Smooth muscle cell (in vitro differentiated cells): ENCODE results near the gene FLOT1. TPM values are rescaled to one million over a fixed set of nuclear protein-coding genes. Genes with fewer than 3 reads are reported as not detected.

Experiments
- DNase-seq: peaks from one replicate; lab custom pipeline; 2025; ENCODE audit not compliant: unreplicated experiment; lab: John Stamatoyannopoulos, UW
- H2AFZ ChIP-seq: fragments of 200-600 bp; sonication (generic); 2 replicates; pipeline ENCODE4 v1.6.0; 2016; ENCODE audit warnings: antibody characterized with exemption, low read depth, mild to moderate bottlenecking
- H3F3A ChIP-seq: fragments of 200-600 bp; sonication (generic); 2 replicates; pipeline ENCODE4 v1.6.0; 2017; ENCODE audit warnings: antibody characterized with exemption, low read depth
- H3K27ac ChIP-seq: fragments of 200-600 bp; sonication (generic); 2 replicates; pipeline ENCODE4 v1.5.1; 2016; ENCODE audit warnings: low read depth, mild to moderate bottlenecking
- H3K27me3 ChIP-seq: fragments of 200-600 bp; sonication (generic); 2 replicates; pipeline ENCODE4 v1.6.1; 2016; ENCODE audit warnings: low read depth, mild to moderate bottlenecking
- H3K36me3 ChIP-seq: fragments of 200-600 bp; sonication (generic); 2 replicates; pipeline ENCODE4 v1.5.1; 2016; ENCODE audit warnings: low read depth
- H3K4me1 ChIP-seq: fragments of 200-600 bp; sonication (generic); 2 replicates; pipeline ENCODE4 v1.5.1; 2016; ENCODE audit warnings: low read depth
- H3K4me2 ChIP-seq: fragments of 200-600 bp; sonication (generic); 2 replicates; pipeline ENCODE4 v1.6.0; 2016; ENCODE audit warnings: mild to moderate bottlenecking
- H3K4me3 ChIP-seq: fragments of 200-600 bp; sonication (generic); 2 replicates; pipeline ENCODE4 v1.5.1; 2016; ENCODE audit warnings: mild to moderate bottlenecking
- H3K79me2 ChIP-seq: fragments of 200-600 bp; sonication (generic); 2 replicates; pipeline ENCODE4 v1.6.0; 2016; ENCODE audit warnings: low read depth, mild to moderate bottlenecking
- H3K9ac ChIP-seq: fragments of 200-600 bp; sonication (generic); 2 replicates; pipeline ENCODE4 v1.6.0; 2016; ENCODE audit warnings: low read depth
- H3K9me3 ChIP-seq: fragments of 200-600 bp; sonication (generic); replicated peaks from 2 replicates; pipeline ENCODE4 v1.5.1; 2016; ENCODE audit warnings: low read depth
- H4K20me1 ChIP-seq: fragments of 200-600 bp; sonication (generic); 2 replicates; pipeline ENCODE4 v1.6.0; 2016; ENCODE audit warnings: low read depth
- WGBS: methylation state at CpG from one replicate; pipeline ENCODE4 v1.1.7; 2016; ENCODE audit warnings: low lambda C conversion rate; 5-methylcytosine and 5-hydroxymethylcytosine counted together
- polyA plus RNA-seq: library from polyadenylated mRNA; unstranded; fragments of >200 nt; fragmentation: Nextera tagmentation; extraction: Ambion mirVana; gene quantifications from 2 replicates; pipeline ENCODE4 v1.2.1, GENCODE V29; 2016
- total RNA-seq: library from RNA; depleted of rRNA; stranded (reverse); fragments of >200 nt; gene quantifications from 2 replicates; pipeline ENCODE4 v1.2.3, GENCODE V29; 2014
- TF ChIP-seq, protein P1 (sequence below): fragments of 200-600 bp; sonication (generic); IDR thresholded peaks from 2 replicates; pipeline ENCODE4 v1.5.1; 2017; ENCODE audit warnings: borderline replicate concordance, mild to moderate bottlenecking, antibody characterized with exemption; ENCODE audit not compliant: insufficient read depth, poor library complexity, severe bottlenecking

FLOT1 gene
- total and polyA plus RNA-seq, 2 experiments from 2014 or later: 87.6 to 117 TPM

DNA sequence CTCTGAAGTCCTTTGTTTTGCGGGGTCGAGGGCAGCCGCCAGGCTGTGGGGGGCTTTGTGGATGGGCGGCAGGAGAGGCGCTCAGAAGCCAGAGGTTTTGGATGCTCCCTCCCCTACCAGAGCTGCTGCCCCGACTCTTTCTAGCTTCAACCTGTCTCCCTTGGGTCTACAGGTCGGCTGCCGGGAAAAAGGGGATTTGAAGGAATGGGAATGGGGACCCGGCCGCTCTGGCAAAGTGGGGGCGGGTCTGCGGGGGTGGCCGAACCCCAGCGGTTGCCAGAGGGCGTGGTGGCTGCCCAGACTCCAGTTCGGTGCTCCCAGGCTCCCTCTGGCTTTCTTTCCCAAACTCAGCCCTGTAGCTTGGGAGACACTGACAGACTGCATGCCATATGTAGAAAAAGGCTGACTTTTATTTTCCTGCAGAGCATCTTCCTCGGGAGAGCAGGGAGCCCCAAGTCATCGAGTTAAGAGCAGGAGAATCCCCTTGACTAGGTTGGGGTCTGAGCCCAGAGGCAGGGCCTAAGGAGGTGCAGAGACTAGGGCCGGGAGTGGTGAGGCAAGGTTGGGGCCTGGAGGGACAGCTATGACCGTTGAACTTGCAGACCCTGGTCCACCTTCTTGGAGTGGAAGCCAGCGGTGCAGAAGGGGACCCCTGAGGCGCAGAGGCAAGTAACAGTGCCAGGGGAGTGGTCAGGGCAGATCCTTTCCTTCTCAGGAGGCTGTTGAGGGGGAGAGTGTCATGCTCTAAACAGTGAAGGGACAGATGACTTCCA, 54.6 kb downstream of the FLOT1 start:
- H3K4me1 ChIP-seq: peaks cover 43% of the 10 kb centered on the region
- H3K4me3 ChIP-seq: peak overlapping the region; percentile 78
- DNase-seq: no peak
- no peaks in the 10 kb centered on the region for H3K36me3 ChIP-seq
- peak overlapping the region; percentile 93 for H3K4me2 ChIP-seq
- H3K9ac ChIP-seq: peak overlapping the region; percentile 91
- TF ChIP-seq, protein P1, sequence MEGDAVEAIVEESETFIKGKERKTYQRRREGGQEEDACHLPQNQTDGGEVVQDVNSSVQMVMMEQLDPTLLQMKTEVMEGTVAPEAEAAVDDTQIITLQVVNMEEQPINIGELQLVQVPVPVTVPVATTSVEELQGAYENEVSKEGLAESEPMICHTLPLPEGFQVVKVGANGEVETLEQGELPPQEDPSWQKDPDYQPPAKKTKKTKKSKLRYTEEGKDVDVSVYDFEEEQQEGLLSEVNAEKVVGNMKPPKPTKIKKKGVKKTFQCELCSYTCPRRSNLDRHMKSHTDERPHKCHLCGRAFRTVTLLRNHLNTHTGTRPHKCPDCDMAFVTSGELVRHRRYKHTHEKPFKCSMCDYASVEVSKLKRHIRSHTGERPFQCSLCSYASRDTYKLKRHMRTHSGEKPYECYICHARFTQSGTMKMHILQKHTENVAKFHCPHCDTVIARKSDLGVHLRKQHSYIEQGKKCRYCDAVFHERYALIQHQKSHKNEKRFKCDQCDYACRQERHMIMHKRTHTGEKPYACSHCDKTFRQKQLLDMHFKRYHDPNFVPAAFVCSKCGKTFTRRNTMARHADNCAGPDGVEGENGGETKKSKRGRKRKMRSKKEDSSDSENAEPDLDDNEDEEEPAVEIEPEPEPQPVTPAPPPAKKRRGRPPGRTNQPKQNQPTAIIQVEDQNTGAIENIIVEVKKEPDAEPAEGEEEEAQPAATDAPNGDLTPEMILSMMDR: no peak
- no peak overlapping the region for H2AFZ ChIP-seq
- peaks cover 60% of the 10 kb centered on the region for H3K79me2 ChIP-seq
- H3K9me3 ChIP-seq: no peaks in the 10 kb centered on the region
- peaks cover 40% of the 10 kb centered on the region for H3F3A ChIP-seq
- 20% methylated on average over 21 of the region's 22 CpGs for WGBS
- H3K27me3 ChIP-seq: no peaks in the 10 kb centered on the region
- peak overlapping the region; percentile 92 for H3K27ac ChIP-seq
- peaks cover 31% of the 10 kb centered on the region for H4K20me1 ChIP-seq

DNA sequence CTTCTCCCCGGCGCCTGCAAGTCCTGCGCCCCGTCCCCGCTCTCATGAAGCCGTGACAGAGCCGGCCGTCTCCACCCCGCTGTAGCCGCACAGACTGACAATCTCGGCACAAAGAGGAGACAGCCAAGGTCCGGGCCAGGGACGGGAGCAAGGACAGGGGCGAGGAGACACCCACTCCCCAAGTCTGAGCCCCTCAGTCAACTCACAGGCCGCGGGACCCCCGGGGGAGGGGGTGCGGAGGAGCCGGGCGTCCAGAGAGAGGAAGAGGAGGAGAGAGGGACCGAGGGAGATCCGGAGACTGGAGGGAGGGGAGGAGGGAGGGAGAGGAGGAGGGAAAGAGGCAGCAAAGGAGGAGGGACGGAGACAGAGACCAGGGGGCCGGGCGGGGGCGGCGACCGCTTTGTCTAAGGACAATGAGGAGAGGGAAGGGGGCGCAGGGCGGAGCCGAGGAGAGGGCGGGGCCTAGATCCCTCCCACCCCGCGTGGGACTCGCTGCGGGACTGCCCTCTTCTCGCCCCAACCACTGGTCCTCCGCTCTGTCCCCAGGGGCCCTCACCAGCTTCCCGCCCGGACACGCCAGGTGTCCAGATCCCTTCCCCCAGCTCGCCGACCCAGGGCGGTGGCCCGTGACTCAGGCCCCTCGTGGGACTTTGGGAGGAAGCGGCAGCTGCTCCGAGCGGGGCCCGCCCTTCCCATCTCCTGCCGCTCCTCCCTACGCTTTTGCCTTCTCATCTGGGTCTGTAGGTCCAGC, 55.4 kb downstream of the FLOT1 start:
- H3K27me3 ChIP-seq: no peaks in the 10 kb centered on the region
- WGBS: 1% methylated on average over 28 of the region's 52 CpGs
- H3F3A ChIP-seq: peaks cover 43% of the 10 kb centered on the region
- peak overlapping the region; percentile 91 for H3K9ac ChIP-seq
- peak; percentile 81 for DNase-seq
- no peaks in the 10 kb centered on the region for H3K36me3 ChIP-seq
- peak overlapping the region; percentile 93 for H3K4me2 ChIP-seq
- H3K4me1 ChIP-seq: peaks cover 50% of the 10 kb centered on the region
- peak overlapping the region; percentile 52 for H2AFZ ChIP-seq
- peak overlapping the region; percentile 78 for H3K4me3 ChIP-seq
- peaks cover 68% of the 10 kb centered on the region for H3K79me2 ChIP-seq
- peaks cover 39% of the 10 kb centered on the region for H4K20me1 ChIP-seq
- TF ChIP-seq, protein P1: no peak
- peak overlapping the region; percentile 92 for H3K27ac ChIP-seq
- no peaks in the 10 kb centered on the region for H3K9me3 ChIP-seq

DNA sequence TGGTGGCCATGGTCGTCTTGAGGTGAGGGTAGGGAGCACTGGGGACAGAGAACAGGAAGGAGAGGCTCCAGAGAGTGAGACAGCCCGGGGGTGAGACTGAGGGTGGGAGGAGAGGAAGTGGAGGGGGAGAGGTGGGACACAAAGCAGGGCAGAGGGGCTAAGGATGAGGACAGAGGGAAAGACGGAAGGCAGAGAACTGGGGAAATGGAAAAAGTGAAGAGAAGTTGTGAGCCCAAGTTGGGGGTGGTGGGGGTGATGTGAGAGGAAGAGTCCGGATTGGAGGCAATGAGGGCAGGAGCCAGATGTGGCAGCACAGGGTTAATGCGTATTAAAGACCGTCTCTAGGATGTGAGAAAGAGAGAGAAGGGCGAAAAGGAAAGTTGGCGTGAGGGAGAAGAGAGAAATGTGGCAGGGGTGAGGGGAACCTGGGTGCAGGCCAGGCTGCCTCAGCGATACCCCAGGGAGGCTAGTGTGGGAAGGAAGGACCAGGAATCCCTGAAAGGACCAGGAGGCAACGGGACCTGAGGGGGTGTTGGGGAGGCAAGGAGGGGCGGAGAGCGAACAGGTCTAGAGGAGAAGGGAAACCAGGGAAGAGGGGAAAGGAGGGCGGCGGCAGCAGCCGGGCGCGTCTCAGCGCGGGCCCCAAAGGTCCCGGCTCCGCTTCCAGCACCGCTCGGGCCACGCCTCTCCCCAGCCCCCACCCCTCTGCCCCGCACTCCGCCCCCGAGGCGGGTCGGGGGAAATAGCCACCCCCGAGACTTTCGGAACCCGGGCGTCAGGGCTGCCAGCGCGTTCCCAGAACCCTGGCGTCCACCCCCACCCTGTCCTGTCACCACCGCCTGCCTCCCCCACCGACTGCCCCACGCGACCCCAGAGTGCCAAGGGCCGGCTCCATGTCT, 56.2 kb downstream of the FLOT1 start, which contains the start of gene PPP1R18:
TSS of gene PPP1R18 (minus strand) at position 637 of the 899 bp plus-strand sequence. CDS start at position 10, 627 bp downstream.
- TF ChIP-seq, protein P1: no peak
- under 1% methylated on average over 25 of the region's 41 CpGs for WGBS
- peak; percentile 81 for DNase-seq

More for the DNA sequence above, 56.2 kb downstream of the FLOT1 start, which contains the start of gene PPP1R18:
- Histone ChIP-seq H4K20me1 (peaks cover 46% of the 10 kb centered on the region), H3K9me3 (no peaks in the 10 kb centered on the region), H3K27ac (peak within 1 kb of the TSS; percentile 92), H3K4me1 (peaks cover 55% of the 10 kb centered on the region), H3K9ac (peak within 1 kb of the TSS; percentile 91), H2AFZ (peak within 1 kb of the TSS; percentile 52), H3K79me2 (peaks cover 76% of the 10 kb centered on the region), H3F3A (peaks cover 43% of the 10 kb centered on the region), H3K36me3 (no peaks in the 10 kb centered on the region), H3K27me3 (no peaks in the 10 kb centered on the region), H3K4me3 (peak within 1 kb of the TSS; percentile 78), H3K4me2 (peak within 1 kb of the TSS; percentile 93)
